GM23338 (cell line): ENCODE results near the gene HIVEP3. TPM values are rescaled to one million over a fixed set of nuclear protein-coding genes. Genes with fewer than 3 reads are reported as not detected.

ENCODE experiments used
- ATAC-seq: fragments of 200-7000 bp; cut with Tn5 transposase; 3 replicates; pipeline ENCODE4 v1.9.1; 2020
- DNase-seq: peaks from one replicate; pipeline ENCODE4 v3.0.0-alpha.2; 2015; ENCODE audit warnings: low spot score
- H2AFZ ChIP-seq: fragments of 200-600 bp; sonication (generic); 2 replicates; pipeline ENCODE4 v1.8.0; 2016; ENCODE audit warnings: antibody characterized with exemption, mild to moderate bottlenecking, moderate library complexity
- H3F3A ChIP-seq: fragments of 200-600 bp; sonication (generic); replicated peaks from 2 replicates; pipeline ENCODE4 v1.8.0; 2017; ENCODE audit warnings: antibody characterized with exemption, mixed run types, low read depth
- H3K27ac ChIP-seq: fragments of 200-600 bp; sonication (generic); 2 replicates; pipeline ENCODE4 v1.6.1; 2016; ENCODE audit warnings: low read depth
- H3K27me3 ChIP-seq: fragments of 200-600 bp; sonication (generic); 2 replicates; pipeline ENCODE4 v1.8.0; 2016; ENCODE audit warnings: mild to moderate bottlenecking, mixed run types, moderate library complexity; ENCODE audit not compliant: insufficient read depth
- H3K36me3 ChIP-seq: fragments of 200-600 bp; sonication (generic); 2 replicates; pipeline ENCODE4 v1.8.0; 2016; ENCODE audit warnings: mild to moderate bottlenecking; ENCODE audit not compliant: insufficient read depth
- H3K4me1 ChIP-seq: fragments of 200-600 bp; sonication (generic); 2 replicates; pipeline ENCODE4 v1.8.0; 2016; ENCODE audit warnings: mild to moderate bottlenecking, moderate library complexity; ENCODE audit not compliant: insufficient read depth
- H3K4me2 ChIP-seq: fragments of 200-600 bp; sonication (generic); 2 replicates; pipeline ENCODE4 v1.7.1; 2017; ENCODE audit warnings: mixed run types
- H3K4me3 ChIP-seq: fragments of 200-600 bp; sonication (generic); 2 replicates; pipeline ENCODE4 v1.6.1; 2016; ENCODE audit warnings: mixed run types
- H3K79me2 ChIP-seq: fragments of 200-600 bp; sonication (generic); replicated peaks from 2 replicates; pipeline ENCODE4 v1.8.0; 2017; ENCODE audit warnings: mild to moderate bottlenecking; ENCODE audit not compliant: insufficient read depth
- H3K9me2 ChIP-seq: fragments of 200-600 bp; sonication (generic); 2 replicates; pipeline ENCODE4 v1.8.0; 2017; ENCODE audit not compliant: insufficient read depth
- H4K20me1 ChIP-seq: fragments of 200-600 bp; sonication (generic); replicated peaks from 2 replicates; pipeline ENCODE4 v1.8.0; 2017; ENCODE audit warnings: mild to moderate bottlenecking; ENCODE audit not compliant: insufficient read depth
- H3K27ac Mint-ChIP-seq: 2 replicates; pipeline ENCODE4 v1.8.0; 2020; ENCODE audit warnings: inconsistent platforms, mild to moderate bottlenecking, moderate library complexity, mixed read lengths
- H3K27me3 Mint-ChIP-seq: 3 replicates; pipeline ENCODE4 v1.8.0; 2022; ENCODE audit warnings: low read depth, mild to moderate bottlenecking, moderate library complexity, mixed read lengths, inconsistent platforms; ENCODE audit not compliant: insufficient read depth, poor library complexity
- H3K36me3 Mint-ChIP-seq: 3 replicates; pipeline ENCODE4 v1.8.0; 2021; ENCODE audit warnings: low read depth, mild to moderate bottlenecking, inconsistent platforms, moderate library complexity, mixed read lengths
- H3K4me1 Mint-ChIP-seq: 3 replicates; pipeline ENCODE4 v1.8.0; 2020; ENCODE audit warnings: mild to moderate bottlenecking, inconsistent platforms, mixed read lengths
- H3K4me3 Mint-ChIP-seq: 3 replicates; pipeline ENCODE4 v1.8.0; 2021; ENCODE audit warnings: moderate library complexity, mild to moderate bottlenecking, inconsistent platforms, mixed read lengths
- H3K9me3 Mint-ChIP-seq: 3 replicates; pipeline ENCODE4 v1.8.0; 2020; ENCODE audit warnings: moderate library complexity, mild to moderate bottlenecking, inconsistent platforms, mixed read lengths
- CREB1 ChIP-seq: fragments of 250-450 bp; sonication (Bioruptor Pico); IDR thresholded peaks from 2 replicates; pipeline ENCODE4 v1.5.0; 2020; ENCODE audit warnings: low read depth, mild to moderate bottlenecking, moderate library complexity
- EZH2 ChIP-seq: fragments of 200-600 bp; sonication (generic); IDR thresholded peaks from one replicate; pipeline ENCODE4 v1.8.0; 2017; ENCODE audit warnings: antibody characterized with exemption, mild to moderate bottlenecking, low read depth; ENCODE audit not compliant: unreplicated experiment
- EZH2phosphoT487 ChIP-seq: fragments of 200-600 bp; sonication (generic); IDR thresholded peaks from one replicate; pipeline ENCODE4 v1.8.1; 2018; ENCODE audit warnings: antibody characterized with exemption; ENCODE audit not compliant: unreplicated experiment
- JUNB ChIP-seq: IDR thresholded peaks from one replicate; pipeline ENCODE4 v1.6.1; 2016; ENCODE audit warnings: antibody characterized with exemption; ENCODE audit not compliant: unreplicated experiment
- NANOG ChIP-seq: IDR thresholded peaks from 2 replicates; pipeline ENCODE4 v1.6.1; 2016; ENCODE audit warnings: antibody characterized with exemption, borderline replicate concordance
- POLR2AphosphoS5 ChIP-seq: IDR thresholded peaks from 2 replicates; pipeline ENCODE4 v1.6.1; 2016; ENCODE audit warnings: antibody characterized with exemption, low read depth
- polyA plus RNA-seq: library from polyadenylated mRNA; unstranded; fragments of >200 nt; fragmentation: Nextera tagmentation; extraction: Ambion mirVana; gene quantifications from 2 replicates; pipeline ENCODE4 v1.2.1, GENCODE V29; 2016
- total RNA-seq: library from RNA; depleted of rRNA; stranded (reverse); fragments of >200 nt; shearing (Covaris generic); gene quantifications from 2 replicates; pipeline ENCODE4 v1.2.3, GENCODE V29; 2014
- TF ChIP-seq, protein P1 (sequence below): fragments of 250-450 bp; sonication (Bioruptor Pico); IDR thresholded peaks from 2 replicates; pipeline ENCODE4 v1.5.0; 2020; ENCODE audit warnings: mild to moderate bottlenecking, moderate library complexity
- TF ChIP-seq, protein P2 (sequence below): IDR thresholded peaks from 2 replicates; pipeline ENCODE4 v1.6.1; 2016; ENCODE audit warnings: antibody characterized with exemption
- TF ChIP-seq, protein P3 (sequence below), 2 experiments: fragments of 200-600 bp in 1 of 2; sonication (generic) in 1 of 2; conservative IDR thresholded peaks; 2 replicates each; pipeline versions ENCODE4 v1.5.1 to v1.6.1; 2016 to 2017; ENCODE audit warnings: antibody characterized with exemption in 2 of 2, low read depth in 2 of 2, mild to moderate bottlenecking in 2 of 2, moderate library complexity in 1 of 2
- TF ChIP-seq, protein P4 (sequence below): IDR thresholded peaks from one replicate; pipeline ENCODE4 v1.6.1; 2018; ENCODE audit warnings: antibody characterized with exemption; ENCODE audit not compliant: unreplicated experiment

Gene HIVEP3
- total and polyA plus RNA-seq, 2 experiments from 2014 or later: 0.14 to 0.24 TPM

DNA sequence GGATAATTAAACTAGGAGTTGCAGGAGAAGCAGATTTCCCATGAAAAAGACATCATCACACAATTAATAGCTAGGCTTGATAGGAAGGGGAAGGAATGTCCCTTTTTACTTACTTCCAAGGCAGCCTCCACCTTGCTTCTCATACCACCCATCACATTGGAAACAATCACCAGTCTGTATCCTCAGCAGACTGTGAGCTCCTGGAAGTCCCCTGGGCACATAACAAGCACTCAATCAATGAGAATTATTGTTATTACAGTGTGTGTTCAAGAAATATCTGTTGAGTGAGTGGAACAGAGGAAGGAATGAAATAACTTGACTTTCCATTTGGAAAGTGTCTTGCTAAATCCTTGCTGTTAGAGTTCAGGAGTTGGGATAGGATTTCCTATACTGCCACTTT, 36.2 kb downstream of the HIVEP3 start (continued):
- TF ChIP-seq, protein P1, sequence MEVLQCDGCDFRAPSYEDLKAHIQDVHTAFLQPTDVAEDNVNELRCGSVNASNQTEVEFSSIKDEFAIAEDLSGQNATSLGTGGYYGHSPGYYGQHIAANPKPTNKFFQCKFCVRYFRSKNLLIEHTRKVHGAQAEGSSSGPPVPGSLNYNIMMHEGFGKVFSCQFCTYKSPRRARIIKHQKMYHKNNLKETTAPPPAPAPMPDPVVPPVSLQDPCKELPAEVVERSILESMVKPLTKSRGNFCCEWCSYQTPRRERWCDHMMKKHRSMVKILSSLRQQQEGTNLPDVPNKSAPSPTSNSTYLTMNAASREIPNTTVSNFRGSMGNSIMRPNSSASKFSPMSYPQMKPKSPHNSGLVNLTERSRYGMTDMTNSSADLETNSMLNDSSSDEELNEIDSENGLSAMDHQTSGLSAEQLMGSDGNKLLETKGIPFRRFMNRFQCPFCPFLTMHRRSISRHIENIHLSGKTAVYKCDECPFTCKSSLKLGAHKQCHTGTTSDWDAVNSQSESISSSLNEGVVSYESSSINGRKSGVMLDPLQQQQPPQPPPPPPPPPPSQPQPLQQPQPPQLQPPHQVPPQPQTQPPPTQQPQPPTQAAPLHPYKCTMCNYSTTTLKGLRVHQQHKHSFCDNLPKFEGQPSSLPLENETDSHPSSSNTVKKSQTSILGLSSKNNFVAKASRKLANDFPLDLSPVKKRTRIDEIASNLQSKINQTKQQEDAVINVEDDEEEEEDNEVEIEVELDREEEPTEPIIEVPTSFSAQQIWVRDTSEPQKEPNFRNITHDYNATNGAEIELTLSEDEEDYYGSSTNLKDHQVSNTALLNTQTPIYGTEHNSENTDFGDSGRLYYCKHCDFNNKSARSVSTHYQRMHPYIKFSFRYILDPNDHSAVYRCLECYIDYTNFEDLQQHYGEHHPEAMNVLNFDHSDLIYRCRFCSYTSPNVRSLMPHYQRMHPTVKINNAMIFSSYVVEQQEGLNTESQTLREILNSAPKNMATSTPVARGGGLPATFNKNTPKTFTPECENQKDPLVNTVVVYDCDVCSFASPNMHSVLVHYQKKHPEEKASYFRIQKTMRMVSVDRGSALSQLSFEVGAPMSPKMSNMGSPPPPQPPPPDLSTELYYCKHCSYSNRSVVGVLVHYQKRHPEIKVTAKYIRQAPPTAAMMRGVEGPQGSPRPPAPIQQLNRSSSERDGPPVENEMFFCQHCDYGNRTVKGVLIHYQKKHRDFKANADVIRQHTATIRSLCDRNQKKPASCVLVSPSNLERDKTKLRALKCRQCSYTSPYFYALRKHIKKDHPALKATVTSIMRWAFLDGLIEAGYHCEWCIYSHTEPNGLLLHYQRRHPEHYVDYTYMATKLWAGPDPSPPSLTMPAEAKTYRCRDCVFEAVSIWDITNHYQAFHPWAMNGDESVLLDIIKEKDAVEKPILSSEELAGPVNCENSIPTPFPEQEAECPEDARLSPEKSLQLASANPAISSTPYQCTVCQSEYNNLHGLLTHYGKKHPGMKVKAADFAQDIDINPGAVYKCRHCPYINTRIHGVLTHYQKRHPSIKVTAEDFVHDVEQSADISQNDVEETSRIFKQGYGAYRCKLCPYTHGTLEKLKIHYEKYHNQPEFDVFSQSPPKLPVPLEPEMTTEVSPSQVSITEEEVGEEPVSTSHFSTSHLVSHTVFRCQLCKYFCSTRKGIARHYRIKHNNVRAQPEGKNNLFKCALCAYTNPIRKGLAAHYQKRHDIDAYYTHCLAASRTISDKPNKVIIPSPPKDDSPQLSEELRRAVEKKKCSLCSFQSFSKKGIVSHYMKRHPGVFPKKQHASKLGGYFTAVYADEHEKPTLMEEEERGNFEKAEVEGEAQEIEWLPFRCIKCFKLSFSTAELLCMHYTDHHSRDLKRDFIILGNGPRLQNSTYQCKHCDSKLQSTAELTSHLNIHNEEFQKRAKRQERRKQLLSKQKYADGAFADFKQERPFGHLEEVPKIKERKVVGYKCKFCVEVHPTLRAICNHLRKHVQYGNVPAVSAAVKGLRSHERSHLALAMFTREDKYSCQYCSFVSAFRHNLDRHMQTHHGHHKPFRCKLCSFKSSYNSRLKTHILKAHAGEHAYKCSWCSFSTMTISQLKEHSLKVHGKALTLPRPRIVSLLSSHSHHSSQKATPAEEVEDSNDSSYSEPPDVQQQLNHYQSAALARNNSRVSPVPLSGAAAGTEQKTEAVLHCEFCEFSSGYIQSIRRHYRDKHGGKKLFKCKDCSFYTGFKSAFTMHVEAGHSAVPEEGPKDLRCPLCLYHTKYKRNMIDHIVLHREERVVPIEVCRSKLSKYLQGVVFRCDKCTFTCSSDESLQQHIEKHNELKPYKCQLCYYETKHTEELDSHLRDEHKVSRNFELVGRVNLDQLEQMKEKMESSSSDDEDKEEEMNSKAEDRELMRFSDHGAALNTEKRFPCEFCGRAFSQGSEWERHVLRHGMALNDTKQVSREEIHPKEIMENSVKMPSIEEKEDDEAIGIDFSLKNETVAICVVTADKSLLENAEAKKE (CRISPR knock-in tag): no peak
- no peak for TF ChIP-seq EZH2
- no peak for TF ChIP-seq CREB1 (CRISPR knock-in tag)
- TF ChIP-seq, protein P2, sequence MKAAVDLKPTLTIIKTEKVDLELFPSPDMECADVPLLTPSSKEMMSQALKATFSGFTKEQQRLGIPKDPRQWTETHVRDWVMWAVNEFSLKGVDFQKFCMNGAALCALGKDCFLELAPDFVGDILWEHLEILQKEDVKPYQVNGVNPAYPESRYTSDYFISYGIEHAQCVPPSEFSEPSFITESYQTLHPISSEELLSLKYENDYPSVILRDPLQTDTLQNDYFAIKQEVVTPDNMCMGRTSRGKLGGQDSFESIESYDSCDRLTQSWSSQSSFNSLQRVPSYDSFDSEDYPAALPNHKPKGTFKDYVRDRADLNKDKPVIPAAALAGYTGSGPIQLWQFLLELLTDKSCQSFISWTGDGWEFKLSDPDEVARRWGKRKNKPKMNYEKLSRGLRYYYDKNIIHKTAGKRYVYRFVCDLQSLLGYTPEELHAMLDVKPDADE: no peak
- TF ChIP-seq, protein P3, sequence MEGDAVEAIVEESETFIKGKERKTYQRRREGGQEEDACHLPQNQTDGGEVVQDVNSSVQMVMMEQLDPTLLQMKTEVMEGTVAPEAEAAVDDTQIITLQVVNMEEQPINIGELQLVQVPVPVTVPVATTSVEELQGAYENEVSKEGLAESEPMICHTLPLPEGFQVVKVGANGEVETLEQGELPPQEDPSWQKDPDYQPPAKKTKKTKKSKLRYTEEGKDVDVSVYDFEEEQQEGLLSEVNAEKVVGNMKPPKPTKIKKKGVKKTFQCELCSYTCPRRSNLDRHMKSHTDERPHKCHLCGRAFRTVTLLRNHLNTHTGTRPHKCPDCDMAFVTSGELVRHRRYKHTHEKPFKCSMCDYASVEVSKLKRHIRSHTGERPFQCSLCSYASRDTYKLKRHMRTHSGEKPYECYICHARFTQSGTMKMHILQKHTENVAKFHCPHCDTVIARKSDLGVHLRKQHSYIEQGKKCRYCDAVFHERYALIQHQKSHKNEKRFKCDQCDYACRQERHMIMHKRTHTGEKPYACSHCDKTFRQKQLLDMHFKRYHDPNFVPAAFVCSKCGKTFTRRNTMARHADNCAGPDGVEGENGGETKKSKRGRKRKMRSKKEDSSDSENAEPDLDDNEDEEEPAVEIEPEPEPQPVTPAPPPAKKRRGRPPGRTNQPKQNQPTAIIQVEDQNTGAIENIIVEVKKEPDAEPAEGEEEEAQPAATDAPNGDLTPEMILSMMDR (conservative IDR thresholded peaks at IDR 0.05; ENCODE audit: low read depth in 2 of 2): no peak
- no peak for TF ChIP-seq JUNB
- no peak for TF ChIP-seq POLR2AphosphoS5

DNA sequence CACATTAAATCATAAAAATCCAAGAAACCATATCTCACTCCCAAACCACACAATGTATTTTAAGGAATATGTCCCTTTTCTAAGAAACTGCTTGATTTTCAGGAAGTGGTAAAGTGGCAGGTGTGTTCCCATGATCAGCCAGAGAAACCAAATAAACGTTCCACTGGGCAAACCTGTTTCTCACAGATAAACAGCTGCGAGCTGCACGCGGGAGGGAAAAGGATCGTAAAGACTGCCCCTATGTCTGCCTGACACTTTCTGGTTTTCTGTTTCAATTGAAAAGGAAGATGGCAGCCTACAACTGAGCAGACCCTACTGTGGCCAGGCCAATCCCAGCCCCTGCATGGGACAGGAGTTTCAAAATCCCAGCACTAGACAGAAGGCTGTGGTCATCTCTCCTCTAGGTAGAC, 36.6 kb downstream of the HIVEP3 start:
- peaks cover 29% of the 10 kb centered on the region for H3K4me1 Mint-ChIP-seq
- Histone ChIP-seq H3K79me2 (no peaks in the 10 kb centered on the region), H3K9me2 (no peaks in the 10 kb centered on the region), H3F3A (no peaks in the 10 kb centered on the region), H3K27ac (no peak overlapping the region), H3K4me3 (no peak overlapping the region), H3K4me1 (peaks cover 13% of the 10 kb centered on the region), H3K4me2 (no peak overlapping the region), H3K36me3 (no peaks in the 10 kb centered on the region), H4K20me1 (no peaks in the 10 kb centered on the region), H3K27me3 (no peaks in the 10 kb centered on the region), H2AFZ (no peak overlapping the region)
- H3K27me3 Mint-ChIP-seq: peaks cover 3% of the 10 kb centered on the region
- no peak for DNase-seq
- no peak overlapping the region for H3K4me3 Mint-ChIP-seq
- no peak for ATAC-seq
- H3K36me3 Mint-ChIP-seq: no peaks in the 10 kb centered on the region
- no peak overlapping the region for H3K27ac Mint-ChIP-seq
- H3K9me3 Mint-ChIP-seq: no peaks in the 10 kb centered on the region; the same call in 2 of the 3 replicates
- no peak for TF ChIP-seq EZH2phosphoT487
- TF ChIP-seq, protein P4, sequence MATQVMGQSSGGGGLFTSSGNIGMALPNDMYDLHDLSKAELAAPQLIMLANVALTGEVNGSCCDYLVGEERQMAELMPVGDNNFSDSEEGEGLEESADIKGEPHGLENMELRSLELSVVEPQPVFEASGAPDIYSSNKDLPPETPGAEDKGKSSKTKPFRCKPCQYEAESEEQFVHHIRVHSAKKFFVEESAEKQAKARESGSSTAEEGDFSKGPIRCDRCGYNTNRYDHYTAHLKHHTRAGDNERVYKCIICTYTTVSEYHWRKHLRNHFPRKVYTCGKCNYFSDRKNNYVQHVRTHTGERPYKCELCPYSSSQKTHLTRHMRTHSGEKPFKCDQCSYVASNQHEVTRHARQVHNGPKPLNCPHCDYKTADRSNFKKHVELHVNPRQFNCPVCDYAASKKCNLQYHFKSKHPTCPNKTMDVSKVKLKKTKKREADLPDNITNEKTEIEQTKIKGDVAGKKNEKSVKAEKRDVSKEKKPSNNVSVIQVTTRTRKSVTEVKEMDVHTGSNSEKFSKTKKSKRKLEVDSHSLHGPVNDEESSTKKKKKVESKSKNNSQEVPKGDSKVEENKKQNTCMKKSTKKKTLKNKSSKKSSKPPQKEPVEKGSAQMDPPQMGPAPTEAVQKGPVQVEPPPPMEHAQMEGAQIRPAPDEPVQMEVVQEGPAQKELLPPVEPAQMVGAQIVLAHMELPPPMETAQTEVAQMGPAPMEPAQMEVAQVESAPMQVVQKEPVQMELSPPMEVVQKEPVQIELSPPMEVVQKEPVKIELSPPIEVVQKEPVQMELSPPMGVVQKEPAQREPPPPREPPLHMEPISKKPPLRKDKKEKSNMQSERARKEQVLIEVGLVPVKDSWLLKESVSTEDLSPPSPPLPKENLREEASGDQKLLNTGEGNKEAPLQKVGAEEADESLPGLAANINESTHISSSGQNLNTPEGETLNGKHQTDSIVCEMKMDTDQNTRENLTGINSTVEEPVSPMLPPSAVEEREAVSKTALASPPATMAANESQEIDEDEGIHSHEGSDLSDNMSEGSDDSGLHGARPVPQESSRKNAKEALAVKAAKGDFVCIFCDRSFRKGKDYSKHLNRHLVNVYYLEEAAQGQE: no peak
- no peak for TF ChIP-seq NANOG
